PC-9 (cell line): ENCODE measurements around the gene MYLK. TPM values are rescaled to one million over a fixed set of nuclear protein-coding genes. Genes with fewer than 3 reads are reported as not detected.

Experiments used
- BruUV-seq: library from RNA; stranded (reverse); fragments of 400-500 nt; replicated peaks from 2 replicates; lab custom pipeline; 2021; lab: Mats Ljungman, UMichigan
- CTCF ChIA-PET: fragments of 300-600 bp; sonication (Branson Sonifier 250); formaldehyde crosslinking; loops from one replicate; lab custom pipeline; 2022; ENCODE audit warnings: antibody characterized with exemption; lab: Charles Lee
- POLR2A ChIA-PET: fragments of 300-600 bp; sonication (Branson Sonifier 250); formaldehyde crosslinking; loops from one replicate; lab custom pipeline; 2022; ENCODE audit warnings: antibody characterized with exemption; ENCODE audit not compliant: unreplicated experiment; lab: Charles Lee
- DNase-seq, 2 experiments: peaks; one replicate each; pipeline versions ENCODE4 v3.0.0 to v3.0.0-alpha.2; 2015 to 2022; ENCODE audit warnings: mixed read lengths in 1 of 2
- H2AFZ ChIP-seq: fragments of 200-600 bp; sonication (generic); 2 replicates; pipeline ENCODE4 v1.8.1; 2017; ENCODE audit warnings: antibody characterized with exemption
- H3F3A ChIP-seq: fragments of 200-600 bp; sonication (generic); 2 replicates; pipeline ENCODE4 v1.8.1; 2017; ENCODE audit warnings: antibody characterized with exemption, mild to moderate bottlenecking, low read depth; ENCODE audit not compliant: insufficient read depth
- H3K27ac ChIP-seq: fragments of 200-600 bp; sonication (generic); 2 replicates; pipeline ENCODE4 v1.6.1; 2016; ENCODE audit warnings: mixed run types
- H3K27me3 ChIP-seq: fragments of 200-600 bp; sonication (generic); 2 replicates; pipeline ENCODE4 v1.6.1; 2016; ENCODE audit warnings: low read depth, mixed run types; ENCODE audit not compliant: insufficient read depth
- H3K36me3 ChIP-seq: fragments of 200-600 bp; sonication (generic); 2 replicates; pipeline ENCODE4 v1.6.1; 2016; ENCODE audit warnings: low read depth, mixed run types
- H3K4me1 ChIP-seq: fragments of 200-600 bp; sonication (generic); replicated peaks from 2 replicates; pipeline ENCODE4 v1.6.1; 2016; ENCODE audit warnings: mixed run types; ENCODE audit not compliant: insufficient read depth
- H3K4me2 ChIP-seq: fragments of 200-600 bp; sonication (generic); 2 replicates; pipeline ENCODE4 v1.6.1; 2017; ENCODE audit warnings: mixed run types
- H3K4me3 ChIP-seq: fragments of 200-600 bp; sonication (generic); 2 replicates; pipeline ENCODE4 v1.6.1; 2016; ENCODE audit warnings: mixed run types
- H3K79me2 ChIP-seq: fragments of 200-600 bp; sonication (generic); 2 replicates; pipeline ENCODE4 v1.6.1; 2017; ENCODE audit warnings: low read depth, mixed run types
- H3K9me2 ChIP-seq: fragments of 200-600 bp; sonication (generic); 2 replicates; pipeline ENCODE4 v1.8.1; 2017; ENCODE audit warnings: mild to moderate bottlenecking; ENCODE audit not compliant: insufficient read depth
- H3K9me3 ChIP-seq: fragments of 200-600 bp; sonication (generic); 2 replicates; pipeline ENCODE4 v1.8.1; 2016; ENCODE audit warnings: low read depth; ENCODE audit not compliant: insufficient read depth
- H4K20me1 ChIP-seq: fragments of 200-600 bp; sonication (generic); 2 replicates; pipeline ENCODE4 v1.8.1; 2017; ENCODE audit not compliant: insufficient read depth
- EZH2 ChIP-seq: fragments of 200-600 bp; sonication (generic); IDR thresholded peaks from 2 replicates; pipeline ENCODE4 v1.8.0; 2017; ENCODE audit warnings: antibody characterized with exemption, low read depth
- intact Hi-C: fragments of 100-400 bp; cut with micrococcal nuclease; formaldehyde crosslinking; loops from one replicate; pipeline ENCODE4 v1.10.0; 2022; ENCODE audit not compliant: unreplicated experiment
- total RNA-seq: library from RNA; stranded (reverse); gene quantifications from 2 replicates; pipeline ENCODE4 v1.2.3, GENCODE V29; 2021
- TF ChIP-seq, protein P1 (sequence below): fragments of 200-600 bp; sonication (generic); conservative IDR thresholded peaks from 2 replicates; pipeline ENCODE4 v1.6.1; 2017; ENCODE audit warnings: mixed run types, antibody characterized with exemption, mild to moderate bottlenecking, moderate library complexity

Gene MYLK
- total RNA-seq, 1 experiment from 2014 or later, result 0.72 TPM

GRCh38 chr3:123841476-123842238 is 42.5 kb downstream of the MYLK start:
- H3K27ac ChIP-seq, result no peak overlapping the region
- H3K27me3 ChIP-seq, result no peaks in the 10 kb centered on the region
- H3F3A ChIP-seq, result no peaks in the 10 kb centered on the region
- H3K79me2 ChIP-seq, result no peaks in the 10 kb centered on the region
- POLR2A ChIA-PET, result no interaction called here
- TF ChIP-seq, protein P1, sequence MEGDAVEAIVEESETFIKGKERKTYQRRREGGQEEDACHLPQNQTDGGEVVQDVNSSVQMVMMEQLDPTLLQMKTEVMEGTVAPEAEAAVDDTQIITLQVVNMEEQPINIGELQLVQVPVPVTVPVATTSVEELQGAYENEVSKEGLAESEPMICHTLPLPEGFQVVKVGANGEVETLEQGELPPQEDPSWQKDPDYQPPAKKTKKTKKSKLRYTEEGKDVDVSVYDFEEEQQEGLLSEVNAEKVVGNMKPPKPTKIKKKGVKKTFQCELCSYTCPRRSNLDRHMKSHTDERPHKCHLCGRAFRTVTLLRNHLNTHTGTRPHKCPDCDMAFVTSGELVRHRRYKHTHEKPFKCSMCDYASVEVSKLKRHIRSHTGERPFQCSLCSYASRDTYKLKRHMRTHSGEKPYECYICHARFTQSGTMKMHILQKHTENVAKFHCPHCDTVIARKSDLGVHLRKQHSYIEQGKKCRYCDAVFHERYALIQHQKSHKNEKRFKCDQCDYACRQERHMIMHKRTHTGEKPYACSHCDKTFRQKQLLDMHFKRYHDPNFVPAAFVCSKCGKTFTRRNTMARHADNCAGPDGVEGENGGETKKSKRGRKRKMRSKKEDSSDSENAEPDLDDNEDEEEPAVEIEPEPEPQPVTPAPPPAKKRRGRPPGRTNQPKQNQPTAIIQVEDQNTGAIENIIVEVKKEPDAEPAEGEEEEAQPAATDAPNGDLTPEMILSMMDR, result no peak
- H3K4me1 ChIP-seq, result no peaks in the 10 kb centered on the region
- no TSS peak for BruUV-seq
- no peak overlapping the region for H2AFZ ChIP-seq
- intact Hi-C loops, result no loop called here
- no peaks in the 10 kb centered on the region for H4K20me1 ChIP-seq
- no peak for DNase-seq
- no peaks in the 10 kb centered on the region for H3K36me3 ChIP-seq
- CTCF ChIA-PET, result no interaction called here
- H3K9me3 ChIP-seq, result peaks cover 10% of the 10 kb centered on the region
- no peaks in the 10 kb centered on the region for H3K9me2 ChIP-seq
- no peak overlapping the region for H3K4me3 ChIP-seq
- no peak overlapping the region for H3K4me2 ChIP-seq

GRCh38 chr3:123840961-123841360 is 43.2 kb downstream of the MYLK start:
- no peak overlapping the region for H2AFZ ChIP-seq
- TF ChIP-seq, protein P1, result no peak
- TF ChIP-seq EZH2, result no peak
- no peaks in the 10 kb centered on the region for H3K27me3 ChIP-seq
- no peaks in the 10 kb centered on the region for H3K36me3 ChIP-seq
- H3K79me2 ChIP-seq, result no peaks in the 10 kb centered on the region
- H3F3A ChIP-seq, result no peaks in the 10 kb centered on the region
- no peak overlapping the region for H3K4me3 ChIP-seq
- ChIA-PET POLR2A (no interaction called here), CTCF (no interaction called here)
- intact Hi-C loops, result no loop called here
- H3K4me1 ChIP-seq, result no peaks in the 10 kb centered on the region
- H3K4me2 ChIP-seq, result no peak overlapping the region
- no TSS peak for BruUV-seq
- H3K9me3 ChIP-seq, result peaks cover 10% of the 10 kb centered on the region
- H3K9me2 ChIP-seq, result no peaks in the 10 kb centered on the region
- H3K27ac ChIP-seq, result no peak overlapping the region
- no peak for DNase-seq
- H4K20me1 ChIP-seq, result no peaks in the 10 kb centered on the region

DNA sequence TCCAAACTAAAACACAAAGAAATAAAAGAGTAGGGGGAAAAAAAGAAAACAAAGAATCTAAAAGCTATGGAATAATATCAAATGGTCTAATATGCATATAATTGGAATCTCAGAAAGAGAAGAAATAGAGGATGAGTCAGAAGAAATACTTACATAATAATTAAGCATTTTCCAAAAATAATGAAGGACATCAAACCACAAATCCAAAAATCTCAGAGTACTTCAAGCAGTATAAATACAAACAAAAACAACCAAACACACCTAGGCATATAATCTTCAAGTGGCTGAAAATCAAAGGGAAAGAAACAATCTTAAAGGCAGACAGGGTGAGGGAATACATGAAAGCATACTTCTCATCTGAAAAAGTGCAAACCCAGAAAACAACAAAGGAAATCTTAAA is 46.3 kb downstream of the MYLK start:
- H3K9me3 ChIP-seq, result peaks cover 10% of the 10 kb centered on the region
- intact Hi-C loops, result no loop called here
- no peaks in the 10 kb centered on the region for H3K36me3 ChIP-seq
- no peak for DNase-seq
- no peaks in the 10 kb centered on the region for H4K20me1 ChIP-seq
- no TSS peak for BruUV-seq
- H3K9me2 ChIP-seq, result no peaks in the 10 kb centered on the region
- H3K79me2 ChIP-seq, result no peaks in the 10 kb centered on the region
- no peak overlapping the region for H3K27ac ChIP-seq
- H3K4me1 ChIP-seq, result peaks cover 11% of the 10 kb centered on the region; the same call in 1 of the 2 replicates
- no peak overlapping the region for H2AFZ ChIP-seq
- TF ChIP-seq, protein P1, result no peak
- TF ChIP-seq EZH2, result no peak
- no peaks in the 10 kb centered on the region for H3K27me3 ChIP-seq
- no peak overlapping the region for H3K4me3 ChIP-seq
- H3K4me2 ChIP-seq, result no peak overlapping the region
- POLR2A ChIA-PET, result no interaction called here
- CTCF ChIA-PET, result interaction anchor here (0.5 kb wide), 1 partner anchor 884 kb away, joined by 3 read pairs; no protein-coding TSS in a partner anchor
- H3F3A ChIP-seq, result no peaks in the 10 kb centered on the region
